Keratinocyte (primary cell): ENCODE measurements around the gene POP5. TPM values are rescaled to one million over a fixed set of nuclear protein-coding genes. Genes with fewer than 3 reads are reported as not detected.

ENCODE experiments used
- DNase-seq: peaks from one replicate; pipeline ENCODE4 v3.0.0-alpha.2; 2011; ENCODE audit warnings: low read depth, missing footprints, low spot score
- FAIRE-seq: peaks from 2 replicates; lab custom pipeline; 2011; peaks lifted over from hg19 to GRCh38; lab: Jason Lieb, UNC
- H2AFZ ChIP-seq: 2 replicates; pipeline ENCODE4 v1.6.0; 2012; ENCODE audit warnings: low read length, control low read depth, inconsistent platforms; ENCODE audit not compliant: control insufficient read depth
- H3K27ac ChIP-seq: 2 replicates; pipeline ENCODE4 v1.5.1; 2011; ENCODE audit warnings: low read length; ENCODE audit not compliant: control insufficient read depth, insufficient read depth
- H3K27me3 ChIP-seq: 3 replicates; pipeline ENCODE4 v1.6.0; 2011; ENCODE audit warnings: low read length; ENCODE audit not compliant: control insufficient read depth, insufficient read depth; ENCODE audit errors: extremely low read depth
- H3K36me3 ChIP-seq, 2 experiments: 2 replicates in 1 of 2; 3 replicates in 1 of 2; pipeline ENCODE4 v1.5.1; 2011; ENCODE audit warnings: low read length in 2 of 2, mild to moderate bottlenecking in 1 of 2; ENCODE audit not compliant: control insufficient read depth in 2 of 2, insufficient read depth in 2 of 2; ENCODE audit errors: extremely low read depth in 1 of 2
- H3K4me1 ChIP-seq: 3 replicates; pipeline ENCODE4 v1.5.1; 2011; ENCODE audit warnings: low read length; ENCODE audit not compliant: control insufficient read depth, insufficient read depth; ENCODE audit errors: extremely low read depth
- H3K4me2 ChIP-seq: 3 replicates; pipeline ENCODE4 v1.6.0; 2011; ENCODE audit warnings: low read depth, low read length; ENCODE audit not compliant: control insufficient read depth, insufficient read depth; ENCODE audit errors: extremely low read depth
- H3K4me3 ChIP-seq, 3 experiments: fragments of 200-600 bp in 1 of 3; sonication (generic) in 1 of 3; 2 replicates in 2 of 3; 3 replicates in 1 of 3; pipeline ENCODE4 v1.5.1; 2011 to 2016; ENCODE audit warnings: low read length in 3 of 3, mild to moderate bottlenecking in 3 of 3, control low read depth in 2 of 3, inconsistent platforms in 1 of 3, low read depth in 1 of 3, mixed read lengths in 1 of 3, mixed run types in 1 of 3, moderate library complexity in 1 of 3; ENCODE audit not compliant: control insufficient read depth in 2 of 3, insufficient read depth in 2 of 3; ENCODE audit errors: extremely low read depth in 1 of 3
- H3K79me2 ChIP-seq: 2 replicates; pipeline ENCODE4 v1.6.0; 2012; ENCODE audit warnings: low read length; ENCODE audit not compliant: control insufficient read depth, insufficient read depth
- H3K9ac ChIP-seq: 3 replicates; pipeline ENCODE4 v1.6.0; 2011; ENCODE audit warnings: low read length; ENCODE audit not compliant: control insufficient read depth, insufficient read depth; ENCODE audit errors: extremely low read depth
- H3K9me1 ChIP-seq: 3 replicates; pipeline ENCODE4 v1.6.0; 2011; ENCODE audit warnings: low read length; ENCODE audit not compliant: control insufficient read depth, insufficient read depth; ENCODE audit errors: extremely low read depth
- H3K9me3 ChIP-seq: 2 replicates; pipeline ENCODE4 v1.5.1; 2012; ENCODE audit warnings: low read depth, low read length; ENCODE audit not compliant: control insufficient read depth
- H4K20me1 ChIP-seq: 3 replicates; pipeline ENCODE4 v1.6.0; 2011; ENCODE audit warnings: low read length; ENCODE audit not compliant: control insufficient read depth, insufficient read depth; ENCODE audit errors: extremely low read depth
- EZH2 ChIP-seq: IDR thresholded peaks from one replicate; pipeline ENCODE4 v1.6.1; 2012; ENCODE audit warnings: inconsistent platforms, mild to moderate bottlenecking, low read length, moderate library complexity
- dilution Hi-C: fragments of 300-500 bp; cut with MboI; formaldehyde crosslinking; loops from one replicate; pipeline ENCODE4 v1.7.0; 2020; ENCODE audit warnings: low sequenced_read_pairs; ENCODE audit not compliant: extremely low pct_ligation_motif_present
- polyA plus RNA-seq, 5 experiments: library from polyadenylated mRNA; depleted of rRNA in 3 of 5; stranded (reverse) in 3 of 5; stranded (forward) in 1 of 5; unstranded in 1 of 5; fragments of >200 nt; gene quantifications; 1 replicate in 1 of 5; 2 replicates in 3 of 5; 3 replicates in 1 of 5; pipeline versions ENCODE4 v1.2.1 to v1.2.3, GENCODE V29; 2011 to 2012; ENCODE audit warnings: missing spikeins in 2 of 5, low read depth in 1 of 5, low replicate concordance in 1 of 5
- TF ChIP-seq, protein P1 (sequence below), 3 experiments: IDR thresholded peaks in 1 of 3; conservative IDR thresholded peaks in 1 of 3; optimal IDR thresholded peaks in 1 of 3; 2 replicates in 2 of 3; 3 replicates in 1 of 3; pipeline versions ENCODE3 to v1.5.1; 2011; ENCODE audit warnings: low read length in 3 of 3, mild to moderate bottlenecking in 3 of 3, moderate library complexity in 2 of 3, control low read depth in 1 of 3, inconsistent platforms in 1 of 3; ENCODE audit not compliant: insufficient read depth in 2 of 3; ENCODE audit errors: extremely low read depth in 1 of 3

POP5 gene
- polyA plus RNA-seq, 1 donor (not counting 4 experiments of a cell fraction or from before 2014, with no cell fraction given), result 105 TPM

- DNase-seq, result no peak
Observed at GRCh38 chr12:120630104-120630892, 49.1 kb upstream of the POP5 start.

DNA sequence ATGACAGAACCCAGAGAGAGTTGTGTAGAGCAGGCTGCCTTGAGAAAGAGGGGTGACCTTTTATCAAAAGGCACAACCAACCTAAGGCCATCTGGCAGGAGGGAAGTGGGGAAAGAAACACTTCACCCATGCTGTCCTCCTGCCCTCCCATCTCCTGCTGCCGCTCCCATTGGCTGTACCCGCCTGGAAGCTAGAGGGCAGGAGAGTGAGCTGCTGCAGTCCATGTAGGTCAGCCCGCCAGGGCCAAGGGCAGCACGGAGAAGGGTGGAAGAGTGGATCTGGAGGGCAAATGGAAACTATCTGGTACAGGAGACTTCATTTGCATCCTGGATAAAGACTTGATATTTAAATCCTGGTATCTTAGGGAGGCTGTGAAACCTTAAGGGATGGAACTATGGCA, 47.7 kb upstream of the POP5 start:
- no peaks in the 10 kb centered on the region for H3K9me3 ChIP-seq
- FAIRE-seq (no peak), DNase-seq (no peak)
- H3K36me3 ChIP-seq, result no peaks in the 10 kb centered on the region
- H3K4me3 ChIP-seq, result no peak overlapping the region
- H3K27me3 ChIP-seq, result peaks cover 4% of the 10 kb centered on the region
- H4K20me1 ChIP-seq, result no peaks in the 10 kb centered on the region
- no peak overlapping the region for H3K4me2 ChIP-seq
- TF ChIP-seq, protein P1, sequence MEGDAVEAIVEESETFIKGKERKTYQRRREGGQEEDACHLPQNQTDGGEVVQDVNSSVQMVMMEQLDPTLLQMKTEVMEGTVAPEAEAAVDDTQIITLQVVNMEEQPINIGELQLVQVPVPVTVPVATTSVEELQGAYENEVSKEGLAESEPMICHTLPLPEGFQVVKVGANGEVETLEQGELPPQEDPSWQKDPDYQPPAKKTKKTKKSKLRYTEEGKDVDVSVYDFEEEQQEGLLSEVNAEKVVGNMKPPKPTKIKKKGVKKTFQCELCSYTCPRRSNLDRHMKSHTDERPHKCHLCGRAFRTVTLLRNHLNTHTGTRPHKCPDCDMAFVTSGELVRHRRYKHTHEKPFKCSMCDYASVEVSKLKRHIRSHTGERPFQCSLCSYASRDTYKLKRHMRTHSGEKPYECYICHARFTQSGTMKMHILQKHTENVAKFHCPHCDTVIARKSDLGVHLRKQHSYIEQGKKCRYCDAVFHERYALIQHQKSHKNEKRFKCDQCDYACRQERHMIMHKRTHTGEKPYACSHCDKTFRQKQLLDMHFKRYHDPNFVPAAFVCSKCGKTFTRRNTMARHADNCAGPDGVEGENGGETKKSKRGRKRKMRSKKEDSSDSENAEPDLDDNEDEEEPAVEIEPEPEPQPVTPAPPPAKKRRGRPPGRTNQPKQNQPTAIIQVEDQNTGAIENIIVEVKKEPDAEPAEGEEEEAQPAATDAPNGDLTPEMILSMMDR (optimal IDR thresholded peaks at IDR 0.05 in 1 of 3, IDR thresholded peaks at IDR 0.05 in 1 of 3, conservative IDR thresholded peaks at IDR 0.05 in 1 of 3; ENCODE audit: extremely low read depth in 1 of 3, insufficient read depth in 2 of 3, low read length in 3 of 3), result peak in 1 of 3 experiments; percentile 35
- TF ChIP-seq EZH2, result no peak
- no peak overlapping the region for H3K27ac ChIP-seq
- no peaks in the 10 kb centered on the region for H3K9me1 ChIP-seq
- H3K9ac ChIP-seq, result no peak overlapping the region
- dilution Hi-C loops, result no loop called here
- no peaks in the 10 kb centered on the region for H3K4me1 ChIP-seq
- H2AFZ ChIP-seq, result no peak overlapping the region
- H3K79me2 ChIP-seq, result no peaks in the 10 kb centered on the region

More at GRCh38 chr12:120630104-120630892, 49.1 kb upstream of the POP5 start:
- Histone ChIP-seq H3K9ac (no peak overlapping the region), H3K4me3 (no peak overlapping the region), H3K36me3 (no peaks in the 10 kb centered on the region), H3K27me3 (peaks cover 4% of the 10 kb centered on the region), H3K27ac (no peak overlapping the region), H3K4me2 (no peak overlapping the region), H3K9me1 (no peaks in the 10 kb centered on the region), H3K4me1 (no peaks in the 10 kb centered on the region), H3K79me2 (no peaks in the 10 kb centered on the region), H2AFZ (no peak overlapping the region), H3K9me3 (no peaks in the 10 kb centered on the region), H4K20me1 (no peaks in the 10 kb centered on the region)
- FAIRE-seq, result no peak
- TF ChIP-seq, protein P1 (optimal IDR thresholded peaks at IDR 0.05 in 1 of 3, IDR thresholded peaks at IDR 0.05 in 1 of 3, conservative IDR thresholded peaks at IDR 0.05 in 1 of 3; ENCODE audit: extremely low read depth in 1 of 3, insufficient read depth in 2 of 3, low read length in 3 of 3), result no peak
- no peak for TF ChIP-seq EZH2
- dilution Hi-C loops, result no loop called here
